SK-N-SH treated with all-trans-retinoic acid at 6 μM for 48 hours (cell line): ENCODE measurements around the gene LIPH.

Source experiments
- POU6F1 ChIP-seq: fragments of 250-450 bp; sonication (Bioruptor Pico); IDR thresholded peaks from 2 replicates; pipeline ENCODE4 v1.8.0; 2021; ENCODE audit warnings: low read depth, mild to moderate bottlenecking, moderate library complexity, borderline replicate concordance
- ZNF70 ChIP-seq: fragments of 450-650 bp; formaldehyde crosslinking; IDR thresholded peaks from 2 replicates; pipeline ENCODE4 v1.5.0; 2020; ENCODE audit warnings: mild to moderate bottlenecking, moderate library complexity

The LIPH gene

GRCh38 chr3:185457376-185457775 lies 95.0 kb downstream of the LIPH start (continued):
- TF ChIP-seq POU6F1 (CRISPR knock-in tag), result no peak
- TF ChIP-seq ZNF70 (CRISPR knock-in tag), result no peak
